ENCODE results near the gene CTSW. TPM values are rescaled to one million over a fixed set of nuclear protein-coding genes. Genes with fewer than 3 reads are reported as not detected.

The CTSW gene
- polyA plus RNA-seq, 1 donor from 2014 or later = 29.2 TPM

GRCh38 chr11:65921876-65922275 lies 42.2 kb downstream of the CTSW start:
- Mint-ChIP-seq H3K4me1 (peaks cover 7 to 9% (median 9%) of the 10 kb centered on the region in 3 donors), H3K4me3 (peak overlapping the region in 3 of 4 donors; percentile 57 to 81 (median 57)), H3K9me3 (no peaks in the 10 kb centered on the region), H3K36me3 (peaks cover 4% of the 10 kb centered on the region), H3K27ac (peak overlapping the region in 1 of 3 donors; percentile 53), H3K27me3 (no peaks in the 10 kb centered on the region)

- Mint-ChIP-seq H3K36me3 (peaks cover 4% of the 10 kb centered on the region), H3K27me3 (no peaks in the 10 kb centered on the region), H3K4me3 (peak overlapping the region in 2 of 4 donors; percentile 57 to 81), H3K4me1 (peaks cover 7 to 12% (median 9%) of the 10 kb centered on the region in 3 donors), H3K27ac (peak overlapping the region in 2 of 3 donors; percentile 53 to 64), H3K9me3 (no peaks in the 10 kb centered on the region)
Measured at GRCh38 chr11:65922565-65922964, 42.9 kb downstream of the CTSW start.

GRCh38 chr11:65925397-65925796 lies 45.8 kb downstream of the CTSW start:
- Mint-ChIP-seq H3K4me1 (peaks cover 17 to 21% (median 19%) of the 10 kb centered on the region in 3 donors), H3K4me3 (peak overlapping the region in 1 of 4 donors; percentile 52), H3K27ac (peak overlapping the region in 1 of 3 donors; percentile 28), H3K27me3 (no peaks in the 10 kb centered on the region), H3K36me3 (peaks cover 4% of the 10 kb centered on the region), H3K9me3 (no peaks in the 10 kb centered on the region)

GRCh38 chr11:65927904-65928397 lies 48.3 kb downstream of the CTSW start:
- H3K4me1 Mint-ChIP-seq = peaks cover 15 to 17% (median 16%) of the 10 kb centered on the region in 3 donors
- peak overlapping the region; percentile 59 to 90 (median 76) for H3K4me3 Mint-ChIP-seq

DNA sequence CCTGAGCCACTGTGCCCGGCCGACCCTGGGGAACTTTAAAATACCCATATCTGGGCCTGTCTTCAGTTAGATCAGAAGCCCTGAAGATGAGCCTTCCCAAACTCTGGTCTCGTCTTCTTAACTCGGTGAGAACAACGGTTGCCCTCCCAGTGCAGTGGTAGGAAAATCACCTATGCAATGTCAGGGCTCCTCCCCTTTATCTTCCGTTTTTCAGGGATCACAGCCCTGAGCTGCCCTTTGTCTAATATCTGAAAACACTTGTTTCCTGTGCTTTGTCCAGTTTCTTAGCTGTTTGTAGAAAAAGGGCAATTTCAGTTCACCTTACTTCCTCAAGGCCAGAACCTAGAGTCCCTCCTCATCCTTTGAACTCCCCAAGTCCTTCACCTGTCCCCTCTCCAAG lies 49.0 kb downstream of the CTSW start:
- Mint-ChIP-seq H3K9me3 (no peaks in the 10 kb centered on the region), H3K4me3 (peak overlapping the region in 3 of 4 donors; percentile 59 to 90 (median 84)), H3K4me1 (peaks cover 15 to 17% (median 16%) of the 10 kb centered on the region in 3 donors), H3K27me3 (no peaks in the 10 kb centered on the region), H3K27ac (peak overlapping the region; percentile 68 to 97 (median 94)), H3K36me3 (no peaks in the 10 kb centered on the region)

More at GRCh38 chr11:65927904-65928397, 48.3 kb downstream of the CTSW start:
- H3K27me3 Mint-ChIP-seq = no peaks in the 10 kb centered on the region
- no peaks in the 10 kb centered on the region for H3K9me3 Mint-ChIP-seq
- H3K27ac Mint-ChIP-seq = peak overlapping the region; percentile 68 to 97 (median 94)
- H3K36me3 Mint-ChIP-seq = peaks cover 2% of the 10 kb centered on the region

- no peak overlapping the region for H3K4me3 Mint-ChIP-seq
- peaks cover 15 to 17% (median 15%) of the 10 kb centered on the region in 3 donors for H3K4me1 Mint-ChIP-seq
- H3K36me3 Mint-ChIP-seq = no peaks in the 10 kb centered on the region
- H3K27me3 Mint-ChIP-seq = peaks cover 2% of the 10 kb centered on the region
- H3K9me3 Mint-ChIP-seq = no peaks in the 10 kb centered on the region
- H3K27ac Mint-ChIP-seq = peak overlapping the region in 1 of 3 donors; percentile 46
Measured at GRCh38 chr11:65931773-65932557, 52.3 kb downstream of the CTSW start.

GRCh38 chr11:65932558-65932919 lies 52.9 kb downstream of the CTSW start:
- no peaks in the 10 kb centered on the region for H3K36me3 Mint-ChIP-seq
- H3K4me1 Mint-ChIP-seq = peaks cover 11 to 14% (median 12%) of the 10 kb centered on the region in 3 donors
- no peaks in the 10 kb centered on the region for H3K9me3 Mint-ChIP-seq
- no peak overlapping the region for H3K27ac Mint-ChIP-seq
- peak overlapping the region in 1 of 4 donors; percentile 47 for H3K4me3 Mint-ChIP-seq
- peaks cover 2% of the 10 kb centered on the region for H3K27me3 Mint-ChIP-seq

Other genes starting within 250 kb of the CTSW start
- gene SIPA1, start 241.7 kb upstream of the CTSW start, polyA plus RNA-seq = 253 TPM
- 66.7 TPM for gene RELA, start 216.9 kb upstream of the CTSW start, polyA plus RNA-seq
- 62.6 TPM for gene KAT5, start 167.6 kb upstream of the CTSW start, polyA plus RNA-seq
- 120 TPM for gene RNASEH2C, start 159.0 kb upstream of the CTSW start, polyA plus RNA-seq
- 17.2 TPM for gene AP5B1, start 98.9 kb upstream of the CTSW start, polyA plus RNA-seq
- gene OVOL1, start 92.8 kb upstream of the CTSW start, polyA plus RNA-seq = not detected
- 0.78 TPM for gene SNX32, start 45.9 kb upstream of the CTSW start, polyA plus RNA-seq
- 2,244 TPM for gene CFL1, start 21.7 kb upstream of the CTSW start, polyA plus RNA-seq
- gene MUS81, start 19.4 kb upstream of the CTSW start, polyA plus RNA-seq = 38.7 TPM
- 0.29 TPM for gene EFEMP2, start 7.0 kb upstream of the CTSW start, polyA plus RNA-seq
- gene FIBP, start 8.6 kb downstream of the CTSW start, polyA plus RNA-seq = 97.0 TPM
- gene CCDC85B, start 10.8 kb downstream of the CTSW start, polyA plus RNA-seq = 83.9 TPM
- gene FOSL1, start 20.6 kb downstream of the CTSW start, polyA plus RNA-seq = 0.79 TPM
- gene C11orf68, start 39.2 kb downstream of the CTSW start, polyA plus RNA-seq = 61.6 TPM
- 90.7 TPM for gene DRAP1, start 39.6 kb downstream of the CTSW start, polyA plus RNA-seq
- not detected for gene TSGA10IP, start 65.6 kb downstream of the CTSW start, polyA plus RNA-seq
- 53.1 TPM for gene SART1, start 81.9 kb downstream of the CTSW start, polyA plus RNA-seq
- 35.8 TPM for gene EIF1AD, start 122.3 kb downstream of the CTSW start, polyA plus RNA-seq
- gene BANF1, start 122.7 kb downstream of the CTSW start, polyA plus RNA-seq = 284 TPM
- gene CST6, start 132.2 kb downstream of the CTSW start, polyA plus RNA-seq = not detected
- gene CATSPER1, start 146.6 kb downstream of the CTSW start, polyA plus RNA-seq = not detected
- not detected for gene GAL3ST3, start 169.3 kb downstream of the CTSW start, polyA plus RNA-seq
- gene SF3B2, start 172.5 kb downstream of the CTSW start, polyA plus RNA-seq = 91.8 TPM
- gene PACS1, start 190.4 kb downstream of the CTSW start, polyA plus RNA-seq = 72.9 TPM

Measured in IgD-negative memory B cell (primary cell).